ENCODE measurements around the gene CPZ.

The CPZ gene

DNA sequence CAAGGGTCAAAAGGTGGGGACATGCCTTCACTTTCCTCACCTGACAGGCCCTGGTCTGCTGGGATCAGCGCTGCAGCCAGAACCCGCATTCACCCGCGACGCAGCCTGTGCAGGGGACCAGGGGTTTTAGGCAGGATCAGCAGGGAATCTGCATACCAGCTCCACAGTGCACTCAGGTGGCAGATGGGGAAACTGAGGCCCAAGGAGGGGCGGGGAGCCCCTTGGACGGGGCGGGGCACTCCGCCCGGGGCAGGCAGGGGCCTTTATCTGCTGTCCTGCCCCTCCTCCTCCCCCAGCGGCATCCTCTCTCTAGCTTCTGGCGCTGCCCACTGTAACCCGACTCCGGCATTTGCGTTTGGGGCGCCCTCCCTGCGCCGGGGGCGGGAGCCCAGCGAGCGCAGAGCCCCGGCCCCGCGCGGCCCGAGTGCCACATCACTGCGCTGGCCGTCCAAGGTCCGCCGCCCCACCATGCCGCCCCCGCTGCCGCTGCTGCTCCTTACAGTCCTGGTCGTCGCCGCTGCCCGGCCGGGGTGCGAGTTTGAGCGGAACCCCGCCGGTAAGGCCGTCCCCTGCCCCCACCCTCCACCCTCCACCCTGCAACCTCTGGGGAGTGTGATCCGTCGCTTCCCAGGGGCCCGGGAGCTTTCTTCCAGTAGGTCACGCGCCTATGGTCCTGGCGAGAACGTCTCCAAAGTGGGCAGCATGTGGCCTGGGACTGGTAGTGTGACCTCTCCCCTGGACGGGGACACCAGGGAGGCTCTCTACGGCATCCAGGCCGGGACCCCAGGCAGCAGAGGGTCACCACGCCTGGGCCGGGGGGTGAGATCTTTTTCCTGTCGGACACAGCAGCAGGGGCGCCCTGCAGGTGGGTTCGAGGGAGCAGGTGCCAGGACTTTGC, at the start of gene CPZ:
Gene CPZ, plus strand, starts transcription at position 400 of the 898 bp plus-strand sequence. Its CDS starts 69 bp downstream, at position 469.
- no peak for DNase-seq

DNA sequence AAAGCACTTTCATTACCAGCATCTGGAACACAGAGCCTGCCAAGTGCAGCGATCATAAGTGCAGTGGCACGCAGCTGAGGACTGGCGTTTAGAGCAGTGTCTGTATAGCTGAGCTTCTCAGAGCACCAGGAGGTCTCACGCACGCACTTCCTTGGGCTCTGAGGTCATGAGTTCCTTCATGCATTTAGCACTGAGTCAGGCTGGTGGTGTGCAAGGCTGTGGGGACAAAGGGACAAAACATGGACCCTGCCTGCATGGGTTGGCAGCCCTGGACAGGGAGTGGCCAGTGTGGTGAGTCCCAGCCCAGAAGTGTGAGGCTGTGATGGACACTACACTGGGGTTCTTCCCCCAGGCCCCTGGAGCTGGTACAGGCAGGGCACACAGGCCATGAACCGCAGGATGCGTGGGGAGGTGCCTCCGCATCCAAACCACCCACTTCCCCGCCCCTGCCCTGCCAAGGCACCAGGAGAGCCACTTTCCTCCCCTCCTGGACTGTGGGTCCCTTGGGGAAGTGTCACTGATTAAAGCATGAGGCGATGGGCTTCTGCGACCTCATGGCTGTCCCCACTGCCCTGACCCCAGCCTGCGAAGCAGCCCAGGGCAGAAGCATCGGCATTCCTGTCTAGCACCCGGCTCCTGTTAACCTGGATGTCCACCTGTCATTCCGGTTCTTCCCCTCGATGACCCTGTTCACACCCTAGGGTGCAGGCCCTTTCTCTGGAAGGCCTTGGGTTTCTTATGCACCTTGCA, 49.6 kb upstream of the CPZ start:
- DNase-seq: no peak

DNA sequence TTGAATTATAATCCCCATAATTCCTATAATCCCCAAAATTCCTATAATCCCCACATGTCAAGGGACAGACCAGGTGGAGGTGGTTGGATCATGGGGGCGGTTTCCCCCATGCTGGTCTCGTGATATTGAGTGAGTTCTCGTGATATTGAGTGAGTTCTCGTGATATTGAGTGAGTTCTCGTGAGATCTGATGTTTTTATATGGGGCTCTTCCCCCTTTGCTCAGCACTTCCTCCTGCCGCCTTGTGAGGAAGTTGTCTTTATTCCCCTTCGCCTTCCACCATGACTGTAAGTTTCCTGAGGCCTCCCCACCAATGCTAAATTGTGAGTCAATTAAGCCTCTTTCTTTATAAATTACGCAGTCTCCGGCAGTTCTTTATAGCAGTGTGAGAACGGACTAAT, 48.9 kb upstream of the CPZ start:
- DNase-seq: no peak

DNA sequence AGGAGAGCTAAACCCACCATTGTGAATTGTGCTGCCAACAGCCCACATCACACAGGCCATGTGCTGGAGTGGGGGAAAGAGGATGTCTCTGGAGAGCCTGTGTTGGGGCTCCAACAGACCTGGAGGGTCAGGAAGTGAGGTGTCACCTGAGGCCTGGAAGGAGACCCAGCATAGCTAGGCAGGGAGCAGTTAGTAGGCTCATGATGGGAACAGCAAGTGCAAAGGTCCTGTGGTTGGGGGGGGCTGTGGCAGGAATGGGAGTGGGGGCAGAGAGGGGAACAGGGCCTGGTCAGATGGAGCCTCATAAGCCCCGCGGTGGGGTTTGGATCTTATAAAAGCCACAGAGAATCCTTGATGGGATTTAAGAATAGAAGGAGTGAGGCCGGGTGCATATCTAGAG, 48.3 kb upstream of the CPZ start:
- no peak for DNase-seq

DNA sequence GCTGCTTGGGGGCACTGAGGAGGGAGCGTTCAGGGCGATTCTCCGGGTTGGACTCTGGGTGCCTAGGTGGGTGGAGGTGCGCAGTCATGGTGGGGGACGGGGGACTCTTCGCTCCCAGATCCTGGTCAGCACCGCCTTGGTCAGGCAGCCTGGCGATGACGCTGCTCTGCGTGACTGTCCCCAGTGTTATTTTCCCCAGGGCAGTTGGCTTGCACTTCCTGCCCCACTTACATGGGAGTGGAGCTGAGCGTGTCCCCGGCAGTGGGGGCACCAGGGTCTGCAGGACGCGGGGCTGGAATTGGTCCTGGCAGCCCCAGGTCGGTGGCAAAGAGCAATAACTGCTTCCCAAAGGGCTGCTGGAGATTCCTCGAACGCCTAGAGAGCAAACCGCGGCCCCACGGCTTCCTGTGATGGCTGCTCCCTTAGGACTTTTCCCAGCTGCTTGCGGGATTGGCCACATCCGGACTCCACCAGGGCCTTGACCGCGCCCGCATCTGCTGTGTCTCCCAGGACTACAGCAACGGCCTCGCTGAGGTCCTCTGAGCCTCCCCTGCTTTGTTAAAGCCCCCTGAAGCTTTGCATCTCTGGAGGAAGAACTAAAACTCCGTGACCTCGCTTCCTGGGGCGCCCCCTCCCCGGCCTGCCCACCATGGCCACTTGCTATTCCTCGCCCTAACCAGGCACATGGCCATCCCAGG, 47.7 kb upstream of the CPZ start:
- DNase-seq: no peak

DNA sequence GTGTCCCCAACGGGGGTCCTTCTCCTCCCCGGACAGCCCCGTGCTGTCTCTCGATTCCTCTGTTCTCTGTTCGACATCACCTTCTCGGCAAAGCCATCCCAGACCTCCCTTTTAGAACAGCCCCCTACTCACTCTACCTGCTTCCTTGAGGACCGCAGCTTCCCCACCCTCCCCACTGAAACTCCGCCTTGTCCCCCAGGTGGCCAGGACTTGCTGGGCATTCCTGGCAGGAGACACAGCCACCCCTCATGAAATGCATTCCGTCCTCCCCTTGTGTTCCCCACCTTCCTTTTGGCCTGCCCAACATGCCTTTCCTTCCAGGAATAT, 47.2 kb upstream of the CPZ start:
- DNase-seq: no peak

DNA sequence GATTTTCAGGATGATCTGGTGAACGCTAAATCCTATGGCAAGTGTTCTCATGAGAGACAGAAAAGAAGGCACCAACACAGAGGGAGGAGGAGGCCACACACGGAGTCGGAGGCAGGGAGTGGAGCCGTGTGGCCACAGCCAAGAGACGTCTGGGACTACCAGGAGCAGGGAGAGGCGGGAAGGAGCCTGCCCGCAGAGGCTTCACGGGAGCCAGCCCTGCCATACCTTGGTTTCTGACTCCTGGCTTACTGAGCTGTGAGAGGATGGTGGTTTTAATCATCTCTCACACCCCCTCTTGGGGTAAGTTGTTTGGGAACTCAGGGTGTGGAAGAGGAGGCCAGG, 45.8 kb upstream of the CPZ start:
- DNase-seq: no peak

DNA sequence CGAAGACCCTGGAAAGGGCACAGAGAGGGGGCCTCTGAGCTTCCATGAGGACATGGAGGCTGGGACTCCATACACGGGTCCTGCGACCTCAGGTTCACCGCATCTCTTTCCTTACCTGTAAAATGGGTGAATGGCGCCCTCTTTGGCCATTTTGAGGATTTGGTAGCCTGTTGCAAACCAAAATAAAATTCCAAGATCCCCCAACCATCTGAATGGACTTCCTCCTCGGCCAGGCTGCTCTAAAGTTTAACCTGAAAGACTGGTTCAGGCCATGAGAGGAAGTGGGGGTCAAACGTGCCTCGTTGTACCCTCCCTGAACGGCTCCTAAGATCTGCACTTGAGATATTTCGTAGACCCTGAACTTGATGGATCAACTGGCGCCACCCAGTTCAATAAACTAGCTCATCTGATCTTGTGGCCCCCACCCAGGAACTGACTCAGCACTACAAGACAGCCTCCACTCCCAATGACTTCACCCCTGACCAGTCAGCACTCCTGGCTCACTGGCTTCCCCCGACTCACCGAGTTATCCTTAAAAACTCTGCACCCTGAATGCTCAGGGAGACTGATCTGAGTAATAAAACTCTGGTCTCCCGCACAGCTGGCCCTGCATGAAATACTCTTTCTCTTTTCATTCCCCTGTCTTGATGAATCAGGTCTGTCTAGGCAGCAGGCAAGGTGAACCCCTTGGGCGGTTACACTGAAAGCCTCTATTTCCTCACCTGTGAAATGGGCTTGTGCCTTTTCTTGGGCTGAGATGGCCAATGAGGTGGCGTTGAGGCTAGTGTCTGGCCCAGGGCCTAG, 45.3 kb upstream of the CPZ start:
- no peak for DNase-seq

DNA sequence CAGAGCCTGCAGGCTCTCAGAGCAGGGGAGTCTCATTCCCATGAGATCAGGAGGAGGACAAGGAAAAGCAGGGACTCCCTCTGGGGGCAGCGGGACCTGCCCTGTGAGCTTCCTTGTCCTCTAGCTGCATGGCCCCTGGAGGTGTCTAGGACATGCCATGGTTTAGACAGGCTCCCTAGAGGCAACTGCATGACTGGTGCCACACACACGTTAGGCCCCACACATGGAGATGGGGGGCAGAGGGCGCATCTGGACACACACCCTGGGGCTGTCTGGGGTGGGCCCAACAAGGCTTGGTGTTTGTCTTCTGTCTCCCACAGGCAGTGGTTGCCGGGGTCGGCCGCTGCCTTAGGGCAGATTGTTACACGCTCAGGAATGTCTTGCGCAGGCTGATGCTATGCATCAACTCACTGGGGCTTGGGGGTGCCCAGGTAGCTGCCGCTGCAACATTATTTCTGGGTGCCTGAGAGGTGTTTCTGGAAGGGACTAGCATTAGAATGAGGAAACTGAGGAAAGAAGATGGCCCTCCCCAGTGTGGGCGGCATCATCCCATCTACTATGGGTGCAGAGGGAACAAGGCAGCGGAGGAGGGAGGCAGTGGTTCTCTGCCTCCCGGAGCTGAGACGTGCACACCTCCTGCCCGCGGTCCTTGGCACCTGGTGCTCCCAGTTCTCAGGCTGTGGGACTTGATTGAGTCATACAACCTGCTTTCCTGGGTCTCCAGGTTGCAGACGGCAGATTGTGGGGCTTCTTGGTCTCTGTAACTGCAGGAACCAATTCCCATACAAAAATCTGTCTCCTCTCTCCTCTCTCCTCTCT, 44.4 kb upstream of the CPZ start:
- no peak for DNase-seq

DNA sequence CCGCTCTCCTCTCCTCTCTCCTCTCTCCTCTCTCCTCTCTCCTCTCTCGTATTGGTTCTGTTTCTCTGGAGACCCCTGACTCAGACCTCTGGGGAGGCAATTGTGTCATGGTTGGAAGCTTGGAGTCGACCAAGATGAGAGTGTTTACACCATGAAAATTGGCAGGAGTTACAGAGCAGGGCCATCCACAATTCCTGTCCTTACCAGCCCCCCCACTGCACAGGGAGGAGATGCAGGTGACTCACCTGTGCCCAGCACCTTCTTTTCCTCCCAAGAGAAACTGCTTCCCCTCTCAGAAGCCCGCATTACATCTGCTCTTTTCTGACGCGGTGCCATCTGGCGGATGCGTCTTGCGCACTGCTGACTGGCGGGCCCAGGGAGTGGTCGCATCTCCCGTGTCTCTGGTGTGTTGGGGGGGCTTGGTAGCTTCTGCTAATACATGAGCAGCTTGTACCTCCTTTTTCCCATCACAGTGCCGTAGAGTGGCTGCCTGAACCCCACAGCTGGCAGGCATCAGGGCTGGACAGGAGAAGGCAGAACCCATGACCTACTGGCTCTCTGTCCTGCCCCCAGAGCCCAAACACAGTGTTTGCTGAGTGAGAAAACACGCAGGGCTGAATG, 43.7 kb upstream of the CPZ start:
- no peak for DNase-seq

DNA sequence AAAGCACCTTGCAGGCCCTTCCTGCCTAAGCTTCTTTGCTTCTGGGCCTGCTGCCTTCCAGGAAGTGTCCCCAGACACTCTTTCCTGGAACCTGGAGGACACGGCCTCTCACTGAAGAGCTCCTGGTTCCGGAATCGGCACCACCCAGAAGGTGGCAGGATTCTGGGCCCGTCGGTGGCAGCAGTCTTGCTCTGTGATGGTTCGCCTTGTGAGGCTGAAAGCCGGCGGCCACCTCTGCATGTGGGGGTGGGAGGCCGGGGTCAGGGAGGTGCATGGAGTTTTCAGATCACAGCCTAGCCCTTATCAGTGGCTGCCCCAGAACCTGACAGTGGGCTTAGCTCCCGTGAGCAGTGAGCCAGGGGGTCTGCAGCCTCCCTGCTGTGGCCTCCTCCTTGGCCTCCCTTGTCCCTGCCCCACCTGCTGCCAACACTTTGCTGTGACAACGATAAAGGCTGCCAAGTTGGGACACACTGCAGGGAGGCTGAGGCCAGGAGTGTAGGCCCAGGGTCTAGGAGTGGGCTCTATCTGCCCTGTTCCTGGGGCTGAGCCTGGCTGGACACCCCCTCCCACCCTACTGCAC, 43.1 kb upstream of the CPZ start:
- no peak for DNase-seq

DNA sequence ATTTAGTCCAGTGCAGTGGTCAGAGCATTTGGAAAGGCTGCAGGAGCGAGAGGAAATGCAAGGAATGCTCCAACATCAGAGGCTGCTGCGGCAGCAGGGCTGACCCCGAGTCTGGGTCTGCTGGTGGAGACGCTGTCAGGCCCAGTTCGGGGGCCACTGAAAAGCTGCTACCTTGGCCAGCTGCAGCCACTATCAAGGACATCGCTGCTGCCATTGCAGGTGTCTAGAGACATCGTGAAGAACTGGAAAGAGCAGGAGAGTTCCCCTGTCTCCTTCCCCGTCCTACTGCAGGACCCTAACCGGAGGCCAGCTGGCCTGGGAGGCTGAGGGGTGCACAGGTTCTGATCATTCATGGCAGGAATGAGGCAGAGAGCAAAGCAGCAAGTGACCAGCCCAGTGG, 41.9 kb upstream of the CPZ start:
- no peak for DNase-seq

DNA sequence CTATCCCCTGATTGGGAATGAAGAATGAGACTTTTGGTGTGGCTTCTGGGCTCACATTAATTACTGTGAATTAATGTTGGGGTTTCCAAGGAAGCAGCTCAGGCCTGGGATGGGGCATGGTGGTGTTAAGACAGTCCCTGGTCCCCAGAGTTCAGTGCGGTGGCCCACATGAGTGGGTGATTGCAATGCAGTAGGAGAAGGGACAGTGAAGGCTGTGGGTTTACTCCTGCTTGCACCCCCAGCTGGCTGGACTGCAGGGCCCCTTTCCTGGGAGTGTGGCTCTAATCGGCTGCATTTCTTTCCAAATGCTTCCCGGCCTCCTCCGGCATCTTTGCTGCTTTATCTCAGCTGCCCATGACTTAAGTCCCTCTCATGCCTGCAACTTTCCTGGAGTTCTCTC, 40.5 kb upstream of the CPZ start:
- no peak for DNase-seq

DNA sequence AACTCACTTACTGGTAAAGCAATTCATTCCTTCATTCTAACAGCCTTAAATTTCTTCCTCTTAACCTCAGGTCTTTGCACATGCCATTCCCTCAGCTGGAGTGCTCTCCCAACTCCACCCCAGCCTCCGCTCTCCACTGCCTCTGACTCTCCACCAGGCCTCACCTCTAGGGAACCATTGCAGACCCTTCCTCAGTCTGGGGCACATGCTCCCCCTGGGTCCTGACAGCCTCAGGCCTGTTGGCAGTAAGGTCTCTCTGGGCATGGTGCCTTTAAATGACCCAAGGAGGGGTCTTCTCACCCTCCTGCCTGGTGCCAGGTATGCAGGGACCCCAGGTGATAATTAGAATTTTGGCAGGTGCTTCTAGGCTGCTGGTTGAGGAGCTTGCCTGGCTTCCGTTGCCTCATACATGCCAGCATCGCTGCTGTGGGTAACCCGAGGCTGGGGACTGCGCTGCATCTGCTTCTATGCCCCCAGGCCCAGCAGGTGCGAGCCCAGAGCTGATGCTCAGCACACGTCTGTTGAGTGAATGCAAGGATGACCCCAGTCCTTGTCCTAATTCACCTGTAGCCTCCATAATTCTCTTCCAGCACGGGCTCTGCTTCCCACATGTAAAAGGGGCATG, 39.9 kb upstream of the CPZ start:
- no peak for DNase-seq

DNA sequence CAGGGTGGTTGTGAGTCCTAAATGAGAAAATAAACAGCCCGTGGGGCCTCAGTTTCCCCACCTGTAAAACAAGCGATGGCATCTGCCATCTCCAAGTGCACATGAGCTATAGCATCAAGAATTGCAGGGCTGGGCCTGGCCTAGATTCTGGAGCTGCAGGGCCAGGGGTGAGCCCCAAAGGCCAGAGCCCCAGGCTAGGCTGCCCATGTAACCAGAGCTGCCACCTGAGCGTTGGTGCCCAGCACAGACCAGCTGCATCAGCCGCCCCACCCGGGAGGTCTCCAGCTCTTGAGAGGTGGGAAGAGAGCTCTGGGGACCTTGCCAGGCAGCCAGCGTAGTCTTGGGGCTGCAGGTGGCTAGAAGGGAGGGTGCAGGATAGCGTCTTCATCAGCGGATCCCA, 39.3 kb upstream of the CPZ start:
- DNase-seq: no peak

DNA sequence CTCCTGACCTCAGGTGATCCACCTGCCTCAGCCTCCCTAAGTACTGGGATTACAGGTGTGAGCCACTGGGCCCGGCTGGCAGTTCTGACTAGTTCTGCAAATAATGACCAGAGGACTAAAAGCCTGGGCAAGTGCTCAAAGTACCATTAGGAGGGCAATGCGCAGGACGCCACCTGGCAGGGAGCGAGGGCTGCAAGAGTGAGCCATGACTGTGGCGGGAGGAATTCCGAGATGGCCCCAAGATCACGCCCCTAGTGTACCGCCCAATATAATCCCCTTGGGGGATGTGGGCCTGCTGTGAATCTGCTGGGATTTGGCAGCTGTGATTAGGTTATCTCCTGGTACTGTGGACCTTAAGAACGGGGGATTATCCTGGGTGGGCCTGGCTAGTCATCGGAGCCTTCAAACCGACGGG, 38.6 kb upstream of the CPZ start:
- no peak for DNase-seq

DNA sequence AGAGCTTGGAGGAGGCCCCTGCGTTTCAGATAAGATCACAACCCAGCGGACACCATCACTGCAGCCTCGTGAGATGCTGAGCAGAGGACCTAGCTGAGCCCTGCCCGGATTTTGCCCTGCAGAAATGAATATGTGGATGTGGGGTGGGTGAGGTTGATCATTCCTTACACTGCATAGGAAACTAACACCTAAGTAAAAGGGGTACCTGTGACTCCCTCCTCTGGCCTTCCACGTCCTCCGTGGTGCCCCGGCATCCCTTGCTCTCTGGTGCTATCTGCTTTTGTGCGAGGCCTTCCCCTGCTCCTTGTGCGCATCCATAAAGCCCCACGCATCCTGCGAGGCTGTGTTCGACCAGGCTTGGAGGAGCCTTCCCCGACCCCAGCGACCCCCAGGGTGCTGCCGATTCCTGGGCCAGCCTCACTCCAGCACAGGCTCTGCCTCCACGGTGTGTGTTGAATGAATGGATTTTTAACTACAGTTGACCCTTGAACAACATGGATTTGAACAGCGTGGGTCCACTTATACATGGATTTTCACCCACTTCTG, 37.9 kb upstream of the CPZ start:
- no peak for DNase-seq

DNA sequence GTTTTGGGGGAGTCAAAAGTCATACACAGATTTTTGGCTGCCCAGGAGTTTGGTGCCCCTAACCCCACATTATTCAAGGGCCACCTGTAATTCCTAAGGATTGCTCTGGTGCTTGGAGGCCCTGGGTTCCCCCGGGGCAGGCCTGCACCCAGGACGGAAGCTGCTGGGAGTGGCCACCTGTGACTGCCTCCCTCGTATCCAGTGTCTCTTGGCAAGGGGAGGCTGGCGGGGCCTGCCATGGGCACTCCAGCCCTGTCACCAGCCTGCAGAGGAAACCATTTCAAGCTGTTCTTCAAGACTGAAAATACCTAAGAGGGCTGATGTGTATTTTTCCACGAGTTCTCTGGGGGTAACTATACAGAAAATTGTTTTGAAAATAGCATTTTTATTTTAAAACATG, 36.8 kb upstream of the CPZ start:
- DNase-seq: no peak

DNA sequence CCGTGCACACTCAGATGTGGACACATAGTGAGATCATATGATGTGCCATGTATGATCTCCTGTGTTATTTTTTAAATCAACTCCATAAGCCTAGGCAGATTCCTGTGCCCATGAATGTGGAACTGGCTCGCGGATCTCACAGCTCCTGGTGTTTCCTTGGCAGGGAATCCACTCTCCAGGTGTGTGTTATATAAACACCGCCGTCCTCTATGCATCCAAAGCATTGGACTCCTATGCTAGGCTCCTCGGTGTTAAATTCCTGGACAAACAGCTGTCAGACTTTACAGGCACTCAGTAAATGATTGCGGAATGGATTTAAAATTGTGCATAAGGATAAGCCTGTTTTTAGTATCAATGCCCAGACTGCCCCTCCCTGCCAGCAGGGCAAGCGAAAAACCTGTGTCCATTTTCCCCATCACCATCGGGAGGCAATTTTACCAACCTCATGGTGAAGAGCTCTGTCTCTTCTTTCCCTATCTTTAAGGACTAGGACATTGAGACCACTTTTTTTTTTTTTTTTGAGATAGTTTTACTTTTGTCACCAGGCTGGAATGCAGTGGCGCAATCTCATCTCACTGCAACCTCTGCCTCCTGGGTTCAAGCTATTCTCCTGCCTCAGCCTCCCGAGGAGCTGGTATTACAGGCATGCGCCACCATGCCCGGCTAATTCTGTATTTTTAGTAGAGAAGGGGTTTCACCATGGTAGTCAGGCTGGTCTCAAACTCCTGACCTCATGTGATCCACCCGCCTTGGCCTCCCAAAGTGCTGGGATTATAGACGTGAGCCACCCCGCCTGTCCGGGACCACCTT, 36.0 kb upstream of the CPZ start:
- no peak for DNase-seq

Measured in NCI-H187 (cell line).